ENCODE measurements around the gene TRPM3.

GRCh38 chr9:70594386-70594944, 527.0 kb downstream of the TRPM3 start:
- TF ChIP-seq CTCF (IDR thresholded peaks at IDR 0.05; ENCODE audit: low read depth, low read length, missing input control): no peak
- TF ChIP-seq EGR1 (IDR thresholded peaks at IDR 0.05; ENCODE audit: low read depth in 2 of 2): no peak
- no peak for TF ChIP-seq RAD21 (IDR thresholded peaks at IDR 0.05)

Data from liver (tissue), 3 donors.